ENCODE results near the gene TCF4. TPM values are rescaled to one million over a fixed set of nuclear protein-coding genes. Genes with fewer than 3 reads are reported as not detected.

Gene TCF4
- polyA plus RNA-seq, 1 experiment = 47.3 TPM

DNA sequence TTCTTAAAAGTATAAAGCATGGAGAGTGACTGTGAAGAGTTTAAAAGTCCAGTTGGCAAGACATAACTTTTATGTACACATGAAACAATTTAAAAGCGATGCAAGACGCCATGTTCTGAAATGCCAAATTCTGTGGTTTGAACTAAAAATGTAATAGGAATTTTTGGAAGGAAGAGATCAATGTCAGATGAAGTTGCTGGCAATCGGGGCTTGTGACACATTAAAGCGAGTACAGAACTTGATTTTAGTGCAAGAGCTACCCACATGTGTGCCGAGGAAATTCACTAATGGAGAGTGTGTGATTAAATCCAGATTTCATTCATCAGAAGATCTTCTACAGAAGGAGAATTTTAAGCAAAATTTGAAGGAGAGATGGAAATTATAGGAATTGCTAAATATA, 408.6 kb downstream of the TCF4 start:
- no peaks in the 10 kb centered on the region for H3K9me3 ChIP-seq (ENCODE audit: control insufficient read depth, insufficient read depth, low read length)
- no peaks in the 10 kb centered on the region for H3K27me3 ChIP-seq (ENCODE audit: control insufficient read depth, insufficient read depth, low read length)
- TF ChIP-seq, protein P1, sequence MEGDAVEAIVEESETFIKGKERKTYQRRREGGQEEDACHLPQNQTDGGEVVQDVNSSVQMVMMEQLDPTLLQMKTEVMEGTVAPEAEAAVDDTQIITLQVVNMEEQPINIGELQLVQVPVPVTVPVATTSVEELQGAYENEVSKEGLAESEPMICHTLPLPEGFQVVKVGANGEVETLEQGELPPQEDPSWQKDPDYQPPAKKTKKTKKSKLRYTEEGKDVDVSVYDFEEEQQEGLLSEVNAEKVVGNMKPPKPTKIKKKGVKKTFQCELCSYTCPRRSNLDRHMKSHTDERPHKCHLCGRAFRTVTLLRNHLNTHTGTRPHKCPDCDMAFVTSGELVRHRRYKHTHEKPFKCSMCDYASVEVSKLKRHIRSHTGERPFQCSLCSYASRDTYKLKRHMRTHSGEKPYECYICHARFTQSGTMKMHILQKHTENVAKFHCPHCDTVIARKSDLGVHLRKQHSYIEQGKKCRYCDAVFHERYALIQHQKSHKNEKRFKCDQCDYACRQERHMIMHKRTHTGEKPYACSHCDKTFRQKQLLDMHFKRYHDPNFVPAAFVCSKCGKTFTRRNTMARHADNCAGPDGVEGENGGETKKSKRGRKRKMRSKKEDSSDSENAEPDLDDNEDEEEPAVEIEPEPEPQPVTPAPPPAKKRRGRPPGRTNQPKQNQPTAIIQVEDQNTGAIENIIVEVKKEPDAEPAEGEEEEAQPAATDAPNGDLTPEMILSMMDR (IDR thresholded peaks at IDR 0.05; ENCODE audit: low read depth, low read length) = no peak
- no peak overlapping the region for H3K27ac ChIP-seq (ENCODE audit: low read depth, low read length)
- H3K4me3 ChIP-seq (ENCODE audit: low read depth, low read length) = no peak overlapping the region
- DNase-seq (ENCODE audit: low read depth, low spot score) = no peak
- CTCF ChIA-PET = no interaction called here
- POLR2A ChIA-PET = no interaction called here

DNA sequence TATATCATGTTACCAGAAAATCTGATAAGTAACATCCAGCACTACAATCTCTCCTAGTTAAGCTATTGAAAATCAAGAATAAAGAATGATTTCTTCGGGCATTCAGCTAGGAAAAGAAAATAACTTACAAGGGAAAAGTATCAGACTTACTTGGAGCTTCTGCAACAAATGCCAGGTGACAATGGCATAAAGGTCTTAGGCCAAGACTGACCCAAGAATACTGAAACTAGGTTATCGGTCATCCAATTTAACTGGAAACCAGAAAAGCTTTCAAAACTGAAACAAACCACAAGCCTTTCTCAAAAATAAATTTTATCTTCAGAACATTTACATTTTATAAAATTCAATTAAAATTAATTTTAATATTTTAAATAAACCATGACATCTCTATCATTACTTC, 414.7 kb downstream of the TCF4 start:
- H3K27me3 ChIP-seq (ENCODE audit: control insufficient read depth, insufficient read depth, low read length) = no peaks in the 10 kb centered on the region
- DNase-seq (ENCODE audit: low read depth, low spot score) = no peak
- H3K4me3 ChIP-seq (ENCODE audit: low read depth, low read length) = no peak overlapping the region
- no peaks in the 10 kb centered on the region for H3K9me3 ChIP-seq (ENCODE audit: control insufficient read depth, insufficient read depth, low read length)
- TF ChIP-seq, protein P1 (IDR thresholded peaks at IDR 0.05; ENCODE audit: low read depth, low read length) = no peak
- ChIA-PET CTCF (no interaction called here), POLR2A (no interaction called here)
- H3K27ac ChIP-seq (ENCODE audit: low read depth, low read length) = no peak overlapping the region

Small RNAs within 50 kb of the gene (small RNA-seq; reads per million reads assigned to genes)
- not detected for gene MIR4529 (ENCODE audit: insufficient read length, low read depth)

Measured in AG04450 (cell line).